DND-41 (cell line): ENCODE data around the gene SNF8.
A peak's percentile ranks its signal among the peaks of the same experiment; 100 is the strongest.

Experiments used
- ATAC-seq: fragments of 200-7000 bp; cut with Tn5 transposase; 3 replicates; pipeline ENCODE4 v1.9.1; 2021; ENCODE audit warnings: low read depth; ENCODE audit not compliant: insufficient read depth
- DNase-seq: peaks from one replicate; pipeline ENCODE4 v3.0.0-alpha.2; 2020
- H2AFZ ChIP-seq: 2 replicates; pipeline ENCODE4 v1.6.0; 2012; ENCODE audit warnings: low read depth, low read length
- H3K27ac ChIP-seq: 2 replicates; pipeline ENCODE4 v1.5.1; 2012; ENCODE audit warnings: low read length, inconsistent platforms
- H3K27me3 ChIP-seq: fragments of 200-600 bp; sonication (generic); 2 replicates; pipeline ENCODE4 v1.6.0; 2012; ENCODE audit warnings: low read length, mild to moderate bottlenecking, inconsistent platforms; ENCODE audit not compliant: insufficient read depth, poor library complexity
- H3K36me3 ChIP-seq: 2 replicates; pipeline ENCODE4 v1.5.1; 2012; ENCODE audit warnings: low read length, inconsistent platforms; ENCODE audit not compliant: insufficient read depth
- H3K4me1 ChIP-seq: 2 replicates; pipeline ENCODE4 v1.5.1; 2012; ENCODE audit warnings: mild to moderate bottlenecking, low read length; ENCODE audit not compliant: insufficient read depth
- H3K4me2 ChIP-seq: 2 replicates; pipeline ENCODE4 v1.6.0; 2012; ENCODE audit warnings: mild to moderate bottlenecking, moderate library complexity, low read length, inconsistent platforms; ENCODE audit not compliant: insufficient read depth
- H3K4me3 ChIP-seq, 2 experiments: fragments of 200-600 bp in 1 of 2; shearing (Covaris generic) in 1 of 2; 2 replicates each; pipeline ENCODE4 v1.5.1; 2012 to 2016; ENCODE audit warnings: inconsistent platforms in 2 of 2, low read length in 2 of 2, mild to moderate bottlenecking in 2 of 2, low read depth in 1 of 2, moderate library complexity in 1 of 2
- H3K79me2 ChIP-seq: 2 replicates; pipeline ENCODE4 v1.6.0; 2012; ENCODE audit warnings: low read length, inconsistent platforms; ENCODE audit not compliant: insufficient read depth
- H3K9ac ChIP-seq: 2 replicates; pipeline ENCODE4 v1.6.0; 2012; ENCODE audit warnings: low read depth, mild to moderate bottlenecking, inconsistent platforms, low read length, moderate library complexity
- H3K9me3 ChIP-seq: 2 replicates; pipeline ENCODE4 v1.5.1; 2012; ENCODE audit warnings: low read length, moderate library complexity, mild to moderate bottlenecking, inconsistent platforms; ENCODE audit not compliant: insufficient read depth, severe bottlenecking
- H4K20me1 ChIP-seq: 2 replicates; pipeline ENCODE4 v1.6.0; 2012; ENCODE audit warnings: low read length; ENCODE audit not compliant: insufficient read depth
- CTCF ChIP-seq: IDR thresholded peaks from 2 replicates; pipeline ENCODE4 v1.5.1; 2012; ENCODE audit warnings: borderline replicate concordance, low read length, moderate library complexity, mild to moderate bottlenecking; ENCODE audit not compliant: poor library complexity, severe bottlenecking; ENCODE audit errors: extremely low read depth
- EZH2 ChIP-seq: IDR thresholded peaks from 3 replicates; pipeline ENCODE4 v1.6.1; 2012; ENCODE audit warnings: borderline replicate concordance, low read depth, mild to moderate bottlenecking, moderate library complexity, low read length, inconsistent platforms; ENCODE audit not compliant: severe bottlenecking

The SNF8 gene

GRCh38 chr17:48909783-48910182 is 34.9 kb downstream of the SNF8 start:
- Histone ChIP-seq H2AFZ (no peak overlapping the region), H3K4me1 (peaks cover 38% of the 10 kb centered on the region), H3K4me3 (peak overlapping the region; percentile 38 to 97; a peak in 3 of 4 replicates), H3K4me2 (peak overlapping the region; percentile 95), H3K9me3 (no peaks in the 10 kb centered on the region), H3K9ac (peak overlapping the region; percentile 73; the same call in 1 of the 2 replicates), H3K27ac (no peak overlapping the region), H3K79me2 (peaks cover 72% of the 10 kb centered on the region), H3K36me3 (peaks cover 50% of the 10 kb centered on the region), H4K20me1 (peaks cover 51% of the 10 kb centered on the region), H3K27me3 (no peaks in the 10 kb centered on the region)
- no peak for DNase-seq
- ATAC-seq: no peak
- no peak for TF ChIP-seq CTCF
- no peak for TF ChIP-seq EZH2

DNA sequence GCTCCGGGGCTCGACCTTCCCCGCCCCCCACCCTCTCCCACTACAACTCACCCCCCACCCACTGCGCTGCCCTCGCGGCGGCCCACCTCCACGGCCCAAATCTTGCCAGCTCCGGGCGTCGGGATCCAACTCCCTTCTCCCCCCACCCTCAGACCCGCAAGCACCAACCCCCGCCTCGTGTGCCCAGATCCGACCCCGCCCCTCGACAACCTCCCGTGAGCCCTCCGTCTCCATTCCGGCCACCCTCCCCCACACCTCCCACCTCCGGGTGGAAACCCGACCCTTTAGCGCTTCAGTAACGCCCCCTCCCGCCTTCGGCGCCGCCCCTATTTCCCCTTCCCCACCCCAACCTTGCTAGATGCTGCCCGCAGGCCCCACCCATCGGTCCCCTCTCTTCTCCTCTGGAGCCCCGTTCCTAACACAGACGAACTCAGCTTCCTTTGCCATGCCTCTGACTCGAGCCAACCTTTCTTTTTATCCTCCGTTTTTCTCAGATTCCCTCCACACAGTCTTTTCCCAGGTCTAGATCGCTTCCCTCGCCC is 35.7 kb downstream of the SNF8 start:
- ATAC-seq (peak; percentile 73), DNase-seq (peak; percentile 98)
- peaks cover 65% of the 10 kb centered on the region for H3K79me2 ChIP-seq
- peak overlapping the region; percentile 96; the same call in 1 of the 2 replicates for H2AFZ ChIP-seq
- H3K36me3 ChIP-seq: peaks cover 44% of the 10 kb centered on the region
- H3K4me3 ChIP-seq: peak overlapping the region; percentile 38 to 97; a peak in 3 of 4 replicates
- no peaks in the 10 kb centered on the region for H3K9me3 ChIP-seq
- H3K4me2 ChIP-seq: peak overlapping the region; percentile 95
- H3K27ac ChIP-seq: peak overlapping the region; percentile 96
- H3K9ac ChIP-seq: peak overlapping the region; percentile 73
- no peaks in the 10 kb centered on the region for H3K27me3 ChIP-seq
- TF ChIP-seq CTCF (no peak), EZH2 (no peak)
- peaks cover 46% of the 10 kb centered on the region for H4K20me1 ChIP-seq
- peaks cover 38% of the 10 kb centered on the region for H3K4me1 ChIP-seq

DNA sequence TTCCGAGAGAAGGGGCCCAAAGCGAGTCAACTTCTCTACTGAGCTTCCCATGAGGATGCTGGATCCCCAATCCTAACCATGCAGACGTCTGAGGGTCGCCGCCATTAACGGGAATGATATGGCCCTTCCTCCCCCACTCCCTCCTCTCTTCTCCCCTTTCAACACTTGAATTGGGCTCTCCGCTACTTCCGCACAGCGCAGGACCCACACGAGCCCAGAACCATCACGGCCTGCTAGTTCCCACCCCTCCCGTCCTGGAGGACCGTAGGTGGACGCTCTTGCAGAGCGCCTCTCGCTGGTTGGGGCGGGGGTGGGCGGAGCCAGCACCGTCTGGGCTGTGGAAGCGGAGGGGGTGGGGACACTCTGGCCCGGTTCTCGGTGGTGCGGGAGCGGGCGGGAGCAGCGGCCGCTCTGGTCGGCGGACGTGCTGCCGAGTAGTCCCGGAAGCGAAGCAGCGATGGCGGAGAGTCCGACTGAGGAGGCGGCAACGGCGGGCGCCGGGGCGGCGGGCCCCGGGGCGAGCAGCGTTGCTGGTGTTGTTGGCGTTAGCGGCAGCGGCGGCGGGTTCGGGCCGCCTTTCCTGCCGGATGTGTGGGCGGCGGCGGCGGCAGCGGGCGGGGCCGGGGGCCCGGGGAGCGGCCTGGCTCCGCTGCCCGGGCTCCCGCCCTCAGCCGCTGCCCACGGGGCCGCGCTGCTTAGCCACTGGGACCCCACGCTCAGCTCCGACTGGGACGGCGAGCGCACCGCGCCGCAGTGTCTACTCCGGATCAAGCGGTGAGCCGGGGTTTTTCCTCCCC is 36.4 kb downstream of the SNF8 start, which contains the start of gene UBE2Z:
Gene UBE2Z (plus strand): TSS at position 361 of the 797 bp plus-strand sequence. CDS start 97 bp downstream, at position 458.
- peak; percentile 94 for DNase-seq
- Histone ChIP-seq H3K27me3 (no peaks in the 10 kb centered on the region), H3K36me3 (peaks cover 38% of the 10 kb centered on the region), H2AFZ (peak within 1 kb of the TSS; percentile 96), H3K79me2 (peaks cover 59% of the 10 kb centered on the region), H3K4me2 (peak within 1 kb of the TSS; percentile 95), H3K9me3 (no peaks in the 10 kb centered on the region), H3K4me3 (peak within 1 kb of the TSS; percentile 38 to 97), H3K27ac (peak within 1 kb of the TSS; percentile 96), H3K9ac (peak within 1 kb of the TSS; percentile 73), H4K20me1 (peaks cover 40% of the 10 kb centered on the region), H3K4me1 (peaks cover 38% of the 10 kb centered on the region)
- TF ChIP-seq CTCF (peak; percentile 51), EZH2 (no peak)
- ATAC-seq: peak; percentile 89
